Measurements from ENCODE around the gene CDK1. TPM values are rescaled to one million over a fixed set of nuclear protein-coding genes. Genes with fewer than 3 reads are reported as not detected.

CDK1 gene
- total and polyA plus RNA-seq, 2 of the 8 experiments (the other 6 are each of a cell fraction or from before 2014, with no cell fraction given) = 29.4 to 111 TPM

DNA sequence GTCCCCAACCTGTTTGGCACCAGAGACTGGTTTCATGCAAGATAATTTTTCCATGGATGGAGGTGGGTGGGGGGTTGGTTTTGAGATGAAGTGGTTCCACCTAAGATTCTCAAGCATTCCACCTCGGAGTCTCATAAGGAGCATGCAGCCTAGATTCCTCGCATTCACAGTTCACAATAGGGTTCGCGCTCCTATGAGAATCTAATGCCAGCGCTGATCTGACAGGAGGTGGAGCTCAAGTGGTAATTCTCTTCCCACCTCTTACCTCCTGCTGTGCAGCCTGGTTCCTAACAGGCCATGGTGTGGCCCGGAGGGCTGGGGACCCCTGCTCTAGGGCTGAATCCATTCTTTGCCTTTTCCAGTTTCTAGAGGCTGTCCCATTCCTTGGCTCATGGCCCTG, 19.1 kb upstream of the CDK1 start:
- FAIRE-seq (no peak), DNase-seq (ENCODE audit: low read depth in 1 of 2, low spot score in 2 of 2) (peak in 1 of 2 experiments; percentile 49)
- Histone ChIP-seq H3K23me2 (ENCODE audit: low read depth, low read length) (no peaks in the 10 kb centered on the region), H3K4me3 (ENCODE audit: extremely low read depth in 1 of 4, insufficient read depth in 2 of 4, low read depth in 3 of 4, low read length in 4 of 4) (no peak overlapping the region), H2BK12ac (ENCODE audit: low read depth, low read length) (no peak overlapping the region), H3K4ac (replicated peaks; ENCODE audit: insufficient read length, low read depth, low read length) (no peak overlapping the region), H3K23ac (ENCODE audit: insufficient read length) (no peak overlapping the region), H3K9ac (replicated peaks in 1 of 4; ENCODE audit: extremely low read depth in 1 of 4, low read depth in 3 of 4, low read length in 3 of 4) (no peak overlapping the region), H3K27me3 (replicated peaks in 1 of 4; ENCODE audit: control insufficient read depth in 3 of 4, extremely low read depth in 1 of 4, insufficient read depth in 3 of 4, low read length in 3 of 4) (no peaks in the 10 kb centered on the region), H3K27ac (ENCODE audit: low read depth, low read length) (no peak overlapping the region), H3K56ac (replicated peaks; ENCODE audit: insufficient read length, low read depth, low read length) (no peak overlapping the region), H3K79me1 (ENCODE audit: low read depth, low read length) (no peaks in the 10 kb centered on the region), H2AK5ac (ENCODE audit: low read depth, low read length) (no peak overlapping the region), H4K5ac (ENCODE audit: insufficient read length, low read depth, low read length) (no peak overlapping the region), H3K79me2 (ENCODE audit: control insufficient read depth in 1 of 2, insufficient read depth in 2 of 2, low read length in 2 of 2) (no peaks in the 10 kb centered on the region), H3K4me2 (ENCODE audit: insufficient read depth in 1 of 2, low read depth in 2 of 2, low read length in 2 of 2) (no peak overlapping the region), H3K18ac (ENCODE audit: extremely low read depth, low read length) (no peak overlapping the region), H2BK5ac (ENCODE audit: low read depth, low read length) (no peak overlapping the region), H2BK15ac (ENCODE audit: low read length) (no peak overlapping the region), H3K14ac (ENCODE audit: insufficient read length) (no peak overlapping the region), H4K8ac (ENCODE audit: extremely low read depth, insufficient read depth, low read length) (no peak overlapping the region), H4K20me1 (replicated peaks in 1 of 2; ENCODE audit: control insufficient read depth in 1 of 2, insufficient read depth in 2 of 2, low read length in 2 of 2) (no peaks in the 10 kb centered on the region), H3K36me3 (ENCODE audit: control insufficient read depth in 2 of 4, insufficient read depth in 4 of 4, low read length in 3 of 4) (no peaks in the 10 kb centered on the region), H4K91ac (replicated peaks; ENCODE audit: insufficient read length, low read length) (no peak overlapping the region), H2AFZ (ENCODE audit: low read length) (no peak overlapping the region), H2BK20ac (ENCODE audit: low read length) (no peak overlapping the region), H3K9me3 (ENCODE audit: insufficient read depth in 2 of 2, low read depth in 1 of 2, low read length in 1 of 2) (no peaks in the 10 kb centered on the region), H2BK120ac (replicated peaks; ENCODE audit: low read depth, low read length) (no peak overlapping the region), H3K4me1 (replicated peaks in 1 of 4; ENCODE audit: control insufficient read depth in 3 of 4, insufficient read depth in 4 of 4, low read length in 3 of 4) (peaks cover 0 to 7% (median 3%) of the 10 kb centered on the region in 4 experiments; a peak in 5 of 7 replicates)
- TF ChIP-seq KDM5A (IDR thresholded peaks at IDR 0.05; ENCODE audit: low read length) (no peak), SP2 (IDR thresholded peaks at IDR 0.05; ENCODE audit: low read length) (no peak), RXRA (IDR thresholded peaks at IDR 0.05; ENCODE audit: insufficient read depth, low read depth, low read length) (no peak), BACH1 (IDR thresholded peaks at IDR 0.05; ENCODE audit: low read length) (no peak), CREB1 (IDR thresholded peaks at IDR 0.05) (no peak), TEAD4 (IDR thresholded peaks at IDR 0.05; ENCODE audit: low read depth, low read length) (no peak), NRF1 (IDR thresholded peaks at IDR 0.05; ENCODE audit: low read depth, low read length) (no peak), TAF7 (optimal IDR thresholded peaks at IDR 0.05; ENCODE audit: borderline replicate concordance, low read depth, low read length) (no peak), SIN3A (conservative IDR thresholded peaks at IDR 0.05 in 1 of 2, IDR thresholded peaks at IDR 0.05 in 1 of 2; ENCODE audit: low read depth in 1 of 2, low read length in 2 of 2) (no peak), RFX5 (IDR thresholded peaks at IDR 0.05; ENCODE audit: borderline replicate concordance, low read depth, low read length) (no peak), SUZ12 (IDR thresholded peaks at IDR 0.05; ENCODE audit: low read length) (no peak)
- TF ChIP-seq, protein P1, sequence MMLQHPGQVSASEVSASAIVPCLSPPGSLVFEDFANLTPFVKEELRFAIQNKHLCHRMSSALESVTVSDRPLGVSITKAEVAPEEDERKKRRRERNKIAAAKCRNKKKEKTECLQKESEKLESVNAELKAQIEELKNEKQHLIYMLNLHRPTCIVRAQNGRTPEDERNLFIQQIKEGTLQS (IDR thresholded peaks at IDR 0.05; ENCODE audit: insufficient read depth, low read depth, low read length) = no peak
- 93% methylated on average over 6 of the region's 6 CpGs; no CpG with 5 or more reads in 1 of the 2 experiments for WGBS, 2 experiments (ENCODE audit: extremely low coverage in 1 of 2, insufficient coverage in 1 of 2, insufficient read length in 1 of 2, insufficient replicate concordance in 2 of 2, low coverage in 1 of 2, low lambda C conversion rate in 2 of 2, missing lambda C conversion rate in 1 of 2)
- ChIA-PET POLR2A (ENCODE audit: partially characterized antibody) (no interaction called here), CTCF (ENCODE audit: partially characterized antibody) (interaction anchor here (1.7 kb wide), 1 partner anchor 10 kb away, joined by 8 read pairs; no protein-coding TSS in a partner anchor)

Data from H1 (cell line).